VCaP (cell line): ENCODE measurements around the gene KCNJ5.
A peak's percentile ranks its signal among the peaks of the same experiment; 100 is the strongest.

Source experiments
- H3K27ac ChIP-seq: fragments of 450-650 bp; 2 replicates; pipeline ENCODE4 v1.5.1; 2017
- TF ChIP-seq, protein P1 (sequence below): fragments of 450-650 bp; conservative IDR thresholded peaks from 2 replicates; pipeline ENCODE4 v1.5.1; 2017; ENCODE audit warnings: mild to moderate bottlenecking, moderate library complexity

Gene KCNJ5

GRCh38 chr11:128852327-128853023 lies 38.7 kb upstream of the KCNJ5 start:
- no peak overlapping the region for H3K27ac ChIP-seq
- TF ChIP-seq, protein P1, sequence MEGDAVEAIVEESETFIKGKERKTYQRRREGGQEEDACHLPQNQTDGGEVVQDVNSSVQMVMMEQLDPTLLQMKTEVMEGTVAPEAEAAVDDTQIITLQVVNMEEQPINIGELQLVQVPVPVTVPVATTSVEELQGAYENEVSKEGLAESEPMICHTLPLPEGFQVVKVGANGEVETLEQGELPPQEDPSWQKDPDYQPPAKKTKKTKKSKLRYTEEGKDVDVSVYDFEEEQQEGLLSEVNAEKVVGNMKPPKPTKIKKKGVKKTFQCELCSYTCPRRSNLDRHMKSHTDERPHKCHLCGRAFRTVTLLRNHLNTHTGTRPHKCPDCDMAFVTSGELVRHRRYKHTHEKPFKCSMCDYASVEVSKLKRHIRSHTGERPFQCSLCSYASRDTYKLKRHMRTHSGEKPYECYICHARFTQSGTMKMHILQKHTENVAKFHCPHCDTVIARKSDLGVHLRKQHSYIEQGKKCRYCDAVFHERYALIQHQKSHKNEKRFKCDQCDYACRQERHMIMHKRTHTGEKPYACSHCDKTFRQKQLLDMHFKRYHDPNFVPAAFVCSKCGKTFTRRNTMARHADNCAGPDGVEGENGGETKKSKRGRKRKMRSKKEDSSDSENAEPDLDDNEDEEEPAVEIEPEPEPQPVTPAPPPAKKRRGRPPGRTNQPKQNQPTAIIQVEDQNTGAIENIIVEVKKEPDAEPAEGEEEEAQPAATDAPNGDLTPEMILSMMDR = no peak

GRCh38 chr11:128853559-128853958 lies 37.6 kb upstream of the KCNJ5 start:
- TF ChIP-seq, protein P1 = no peak

DNA sequence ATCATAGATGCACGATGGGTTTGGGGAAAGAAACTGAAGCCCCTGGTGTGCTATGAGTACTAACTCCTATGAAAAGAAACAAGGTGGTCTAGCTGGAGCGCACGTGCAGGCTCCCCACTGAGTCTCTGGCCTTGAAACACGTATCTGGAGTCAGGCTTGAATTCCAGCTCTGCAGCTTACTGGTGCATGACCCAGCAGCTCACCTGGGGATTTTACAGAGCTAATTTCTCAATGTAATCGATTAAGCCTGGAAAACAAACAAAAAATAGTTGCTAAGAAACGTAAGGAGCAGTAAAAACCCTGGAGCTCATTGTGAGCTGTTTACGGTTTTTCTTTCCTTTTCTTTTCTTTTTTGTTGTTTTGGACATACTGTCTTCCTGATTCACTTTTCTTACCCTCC lies 36.3 kb upstream of the KCNJ5 start:
- TF ChIP-seq, protein P1 = no peak
- no peak overlapping the region for H3K27ac ChIP-seq

More at GRCh38 chr11:128853559-128853958, 37.6 kb upstream of the KCNJ5 start:
- no peak overlapping the region for H3K27ac ChIP-seq

DNA sequence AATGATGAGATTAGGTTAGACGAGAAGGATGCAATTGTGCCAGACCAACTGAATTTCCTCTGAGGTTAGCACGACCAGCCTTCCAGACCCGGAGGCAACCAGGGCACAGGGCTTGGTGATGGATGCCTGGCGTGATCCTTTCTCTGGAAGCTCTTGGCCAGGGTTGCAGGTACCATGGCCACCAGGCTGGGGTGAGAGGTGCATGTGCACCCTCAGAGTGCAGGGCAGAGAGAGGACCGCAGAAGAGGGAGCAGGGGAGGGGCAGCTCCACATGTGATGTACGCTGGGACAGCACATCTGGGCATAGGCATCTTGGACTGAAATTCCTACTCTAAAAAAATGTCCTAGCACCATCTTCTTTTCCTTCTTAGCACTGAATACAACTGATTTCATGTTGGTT lies 34.9 kb upstream of the KCNJ5 start:
- TF ChIP-seq, protein P1 = no peak
- H3K27ac ChIP-seq = no peak overlapping the region

DNA sequence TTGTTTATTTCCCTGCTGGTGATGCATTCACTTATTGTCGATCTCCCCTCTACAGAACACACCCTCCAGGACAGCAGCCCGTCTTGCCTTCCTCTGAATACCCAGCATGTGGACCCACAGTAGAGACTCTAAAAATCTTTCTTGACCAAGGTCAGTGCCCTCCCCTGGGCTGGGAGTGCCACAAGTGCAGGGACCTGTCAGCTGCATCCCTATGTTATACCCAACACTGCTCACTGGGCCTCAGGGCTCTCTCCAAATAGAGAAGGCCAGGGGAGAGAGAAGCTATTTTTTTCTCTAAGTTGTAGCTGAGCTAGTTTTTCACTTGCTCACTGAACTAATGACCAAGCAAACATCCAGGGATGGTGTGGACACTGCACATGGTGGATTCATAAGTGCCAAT lies 33.8 kb upstream of the KCNJ5 start:
- TF ChIP-seq, protein P1 = no peak
- no peak overlapping the region for H3K27ac ChIP-seq

DNA sequence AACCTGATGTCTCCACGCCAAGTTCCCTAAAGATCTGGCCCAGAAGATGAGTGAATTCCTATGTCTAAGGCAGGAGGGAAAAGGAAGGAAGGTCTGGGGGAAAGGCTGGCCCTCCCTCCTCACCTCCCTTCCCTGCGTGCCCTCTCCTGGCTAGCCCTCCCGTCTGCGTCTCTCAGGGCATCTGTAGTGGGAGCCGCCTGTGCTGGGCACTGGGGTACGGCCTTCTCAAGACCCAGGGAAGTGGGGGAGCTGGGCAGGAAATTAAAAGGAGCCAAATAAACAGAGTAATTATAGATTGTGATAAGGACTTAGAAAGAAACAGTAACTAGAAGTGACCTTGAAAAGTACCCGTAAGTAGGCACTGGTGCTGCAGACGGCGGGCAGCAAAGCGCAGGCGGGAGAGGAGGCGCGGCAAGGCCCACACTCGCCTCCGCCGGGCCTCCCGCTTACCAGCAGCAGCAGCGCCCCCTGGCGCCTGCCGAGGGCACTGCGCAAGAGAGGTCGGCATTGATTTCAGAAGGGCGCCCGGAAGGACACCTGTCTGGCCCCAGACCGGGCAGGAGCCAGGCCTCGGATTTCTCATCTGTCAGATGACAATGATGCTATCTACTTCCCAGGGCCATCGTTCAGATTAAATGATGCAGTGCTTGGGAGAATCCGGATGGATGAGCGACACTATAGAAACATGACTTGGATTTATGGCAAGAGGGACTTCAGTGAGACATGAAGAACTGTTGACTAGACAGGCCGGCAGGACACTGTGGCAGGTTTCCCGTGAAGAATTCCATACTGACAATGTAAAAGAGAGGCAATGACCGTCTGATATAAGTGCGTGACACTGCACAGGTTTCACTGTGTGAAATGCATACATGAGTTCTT lies 31.4 kb upstream of the KCNJ5 start:
- TF ChIP-seq, protein P1 = peak; percentile 52
- no peak overlapping the region for H3K27ac ChIP-seq

DNA sequence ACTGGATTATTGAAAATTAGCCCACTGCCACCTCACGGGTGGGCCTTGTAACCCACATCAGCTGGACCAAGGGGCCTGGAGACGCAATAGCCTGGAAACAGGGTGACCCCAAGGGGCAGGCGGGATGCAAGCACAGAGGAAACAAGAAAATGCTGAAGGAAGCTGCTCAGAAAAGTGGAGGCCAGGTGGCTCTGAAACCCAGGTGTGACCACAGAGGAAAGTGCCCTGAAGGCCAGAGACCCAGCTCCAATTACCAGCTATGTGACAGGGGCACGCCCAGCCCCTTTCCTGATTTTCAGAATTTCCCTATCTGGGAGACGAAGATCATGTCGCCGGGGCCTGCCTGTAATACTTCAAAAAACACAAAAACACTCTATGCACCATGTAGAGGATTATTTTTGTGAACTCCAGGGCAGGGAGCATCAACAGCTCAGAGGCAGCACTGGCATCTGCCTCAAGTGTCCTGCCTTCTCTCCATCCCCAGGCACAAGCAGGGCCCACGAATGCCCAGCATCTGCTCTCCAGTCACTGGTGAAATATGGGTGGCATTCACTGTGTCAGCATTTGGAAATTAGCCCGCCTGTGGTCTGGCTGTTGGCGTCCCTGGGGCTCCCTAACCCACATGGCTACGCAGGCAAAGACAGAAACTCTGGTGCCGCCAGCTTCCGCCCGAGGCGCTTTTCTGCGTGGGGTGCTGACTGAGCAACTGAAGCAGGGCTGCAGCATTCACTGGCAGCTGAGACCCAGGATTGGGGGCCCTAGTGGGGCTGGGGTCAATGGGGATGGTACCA lies 30.4 kb upstream of the KCNJ5 start:
- H3K27ac ChIP-seq = no peak overlapping the region
- TF ChIP-seq, protein P1 = no peak
